Panc1 (cell line): ENCODE data around the gene LPIN2. TPM values are rescaled to one million over a fixed set of nuclear protein-coding genes. Genes with fewer than 3 reads are reported as not detected.

ENCODE experiments used
- ATAC-seq: fragments of 200-7000 bp; cut with Tn5 transposase; 2 replicates; pipeline ENCODE4 v1.9.1; 2020; ENCODE audit warnings: mild to moderate bottlenecking, moderate library complexity
- BruUV-seq: library from RNA; stranded (reverse); fragments of 400-500 nt; replicated peaks from 2 replicates; lab custom pipeline; 2021; lab: Mats Ljungman, UMichigan
- CTCF ChIA-PET: fragments of 300-600 bp; sonication (Branson Sonifier 250); formaldehyde crosslinking; loops from one replicate; lab custom pipeline; 2022; ENCODE audit warnings: antibody characterized with exemption; lab: Charles Lee
- POLR2A ChIA-PET: fragments of 300-600 bp; sonication (Branson Sonifier 250); formaldehyde crosslinking; loops from one replicate; lab custom pipeline; 2022; ENCODE audit warnings: antibody characterized with exemption; lab: Charles Lee
- DNase-seq: peaks from one replicate; pipeline ENCODE4 v3.0.0-alpha.2; 2010; ENCODE audit warnings: low read depth, low spot score
- H3K27ac ChIP-seq: 2 replicates; pipeline ENCODE4 v1.5.1; 2011; ENCODE audit warnings: mild to moderate bottlenecking, low read length, inconsistent platforms
- H3K27me3 ChIP-seq: fragments of 200-500 bp; sonication (Bioruptor generic); 2 replicates; pipeline ENCODE4 v1.6.0; 2014; ENCODE audit warnings: low read length, inconsistent platforms; ENCODE audit not compliant: control insufficient read depth, insufficient read depth
- H3K36me3 ChIP-seq: fragments of 200-500 bp; sonication (Bioruptor generic); 2 replicates; pipeline ENCODE4 v1.5.1; 2014; ENCODE audit warnings: inconsistent platforms, mild to moderate bottlenecking, low read length, moderate library complexity; ENCODE audit not compliant: control insufficient read depth, insufficient read depth
- H3K4me1 ChIP-seq: 2 replicates; pipeline ENCODE4 v1.5.1; 2011; ENCODE audit warnings: inconsistent platforms, mild to moderate bottlenecking, low read length, moderate library complexity; ENCODE audit not compliant: control insufficient read depth, insufficient read depth
- H3K4me3 ChIP-seq, 2 experiments: 2 replicates each; pipeline ENCODE4 v1.5.1; 2011 to 2012; ENCODE audit warnings: low read depth in 2 of 2, low read length in 2 of 2, mild to moderate bottlenecking in 2 of 2, inconsistent platforms in 1 of 2, moderate library complexity in 1 of 2
- H3K9me3 ChIP-seq: fragments of 200-500 bp; sonication (Bioruptor generic); 2 replicates; pipeline ENCODE4 v1.5.1; 2014; ENCODE audit warnings: low read depth, mild to moderate bottlenecking, inconsistent platforms, low read length, moderate library complexity; ENCODE audit not compliant: control insufficient read depth, insufficient read depth
- CTCF ChIP-seq: fragments of 450-650 bp; IDR thresholded peaks from 2 replicates; pipeline ENCODE4 v1.5.1; 2017; ENCODE audit warnings: mild to moderate bottlenecking
- POLR2AphosphoS5 ChIP-seq: IDR thresholded peaks from 2 replicates; pipeline ENCODE4 v1.6.1; 2012; ENCODE audit warnings: mild to moderate bottlenecking, low read depth, low read length, moderate library complexity
- REST ChIP-seq, 2 experiments: IDR thresholded peaks; 2 replicates each; pipeline ENCODE4 v1.6.1; 2011 to 2012; ENCODE audit warnings: low read depth in 2 of 2, control low read depth in 1 of 2, low read length in 1 of 2, mild to moderate bottlenecking in 1 of 2, moderate library complexity in 1 of 2; ENCODE audit not compliant: insufficient read depth in 1 of 2
- SIN3A ChIP-seq: IDR thresholded peaks from 2 replicates; pipeline ENCODE4 v1.6.1; 2012; ENCODE audit warnings: low read depth, mild to moderate bottlenecking, low read length, moderate library complexity, borderline replicate concordance; ENCODE audit not compliant: insufficient read depth
- TCF7L2 ChIP-seq: IDR thresholded peaks from 2 replicates; pipeline ENCODE4 v1.6.1; 2011; ENCODE audit warnings: mild to moderate bottlenecking, low read depth, low read length, inconsistent platforms
- in situ Hi-C: cut with HindIII; loops from 2 replicates; pipeline ENCODE4 v1.10.0; 2016; ENCODE audit warnings: low sequenced_read_pairs, low pct_unique_long_range_greater_than_20kb
- intact Hi-C: fragments of 100-400 bp; cut with micrococcal nuclease; formaldehyde crosslinking; loops from one replicate; pipeline ENCODE4 v1.10.0; 2022; ENCODE audit not compliant: unreplicated experiment
- total RNA-seq: library from RNA; stranded (reverse); gene quantifications from one replicate; pipeline ENCODE4 v1.2.1, GENCODE V29; 2021; ENCODE audit not compliant: unreplicated experiment

The LPIN2 gene
- total RNA-seq, 1 experiment from 2014 or later = 38.3 TPM

- TF ChIP-seq CTCF = no peak
- TF ChIP-seq SIN3A = no peak
- no peak for TF ChIP-seq POLR2AphosphoS5
- no peak for TF ChIP-seq REST (IDR thresholded peaks at IDR 0.05; ENCODE audit: insufficient read depth in 1 of 2, low read depth in 2 of 2, low read length in 1 of 2)
- no peak for TF ChIP-seq TCF7L2
- no TSS peak for BruUV-seq
Observed at GRCh38 chr18:3056311-3056710, 43.4 kb upstream of the LPIN2 start.

DNA sequence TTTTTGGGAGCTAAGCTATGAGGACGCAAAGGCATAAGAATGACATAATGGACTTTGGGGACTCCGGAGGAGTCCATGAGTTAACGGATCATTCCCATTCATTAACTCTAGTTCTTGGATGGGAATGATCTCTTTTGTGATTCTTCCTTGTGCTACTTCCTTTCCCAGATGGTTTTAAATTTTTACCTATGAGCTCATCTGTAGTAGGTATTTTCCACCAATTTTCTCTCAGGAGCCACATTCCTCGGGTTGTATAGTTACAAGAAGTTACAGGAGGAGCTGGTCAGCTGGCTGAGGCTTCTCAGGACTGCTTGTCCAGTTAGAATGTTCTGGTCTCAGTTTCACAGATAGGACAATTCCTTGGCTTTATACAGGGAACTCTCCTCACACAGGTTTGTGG, 42.9 kb upstream of the LPIN2 start:
- ChIA-PET CTCF (interaction anchor here (0.7 kb wide), 1 partner anchor 89 kb away, joined by 3 read pairs; no protein-coding TSS in a partner anchor), POLR2A (no interaction called here)
- H3K4me3 ChIP-seq = no peak overlapping the region
- H3K27me3 ChIP-seq = no peaks in the 10 kb centered on the region
- no peak for TF ChIP-seq POLR2AphosphoS5
- DNase-seq (no peak), ATAC-seq (no peak)
- BruUV-seq = no TSS peak
- peaks cover 26% of the 10 kb centered on the region for H3K4me1 ChIP-seq
- intact Hi-C loops (no loop called here), in situ Hi-C loops (no loop called here)
- no peaks in the 10 kb centered on the region for H3K36me3 ChIP-seq
- no peak overlapping the region for H3K27ac ChIP-seq
- H3K9me3 ChIP-seq = no peaks in the 10 kb centered on the region

More at GRCh38 chr18:3056311-3056710, 43.4 kb upstream of the LPIN2 start:
- ATAC-seq (no peak), DNase-seq (no peak)
- POLR2A ChIA-PET = no interaction called here
- Histone ChIP-seq H3K27ac (no peak overlapping the region), H3K4me1 (peaks cover 28% of the 10 kb centered on the region), H3K27me3 (no peaks in the 10 kb centered on the region), H3K36me3 (no peaks in the 10 kb centered on the region), H3K9me3 (no peaks in the 10 kb centered on the region), H3K4me3 (no peak overlapping the region)
- CTCF ChIA-PET = interaction anchor here (0.7 kb wide), 1 partner anchor 89 kb away, joined by 3 read pairs; no protein-coding TSS in a partner anchor
- intact Hi-C loops (no loop called here), in situ Hi-C loops (no loop called here)

GRCh38 chr18:3055186-3055728, 42.3 kb upstream of the LPIN2 start:
- TF ChIP-seq TCF7L2 (no peak), CTCF (no peak), SIN3A (no peak)
- ChIA-PET CTCF (interaction anchor here (0.5 to 0.7 kb wide), 2 partner anchors 23 to 90 kb away, joined by 3 read pairs; no protein-coding TSS in a partner anchor), POLR2A (no interaction called here)
- Histone ChIP-seq H3K4me1 (peaks cover 20% of the 10 kb centered on the region), H3K9me3 (no peaks in the 10 kb centered on the region), H3K27ac (no peak overlapping the region), H3K27me3 (no peaks in the 10 kb centered on the region), H3K4me3 (no peak overlapping the region), H3K36me3 (no peaks in the 10 kb centered on the region)
- in situ Hi-C loops (no loop called here), intact Hi-C loops (no loop called here)
- DNase-seq (no peak), ATAC-seq (no peak)
- no TSS peak for BruUV-seq
